B cell (primary cell): ENCODE data around the gene ABTB2. TPM values are rescaled to one million over a fixed set of nuclear protein-coding genes. Genes with fewer than 3 reads are reported as not detected.

ENCODE experiments used
- ATAC-seq: fragments of 200-7000 bp; cut with Tn5 transposase; one replicate; pipeline ENCODE4 v1.10.0; 2021; ENCODE audit warnings: low read depth, mild to moderate bottlenecking, moderate number of reproducible peaks, moderate library complexity
- CTCF ChIA-PET: fragments of 350-600 bp; sonication (Branson Sonifier 250); formaldehyde crosslinking; loops from one replicate; lab custom pipeline; 2021; ENCODE audit warnings: antibody characterized with exemption, inconsistent platforms; lab: Charles Lee
- POLR2A ChIA-PET: fragments of 350-600 bp; sonication (Branson Sonifier 250); formaldehyde crosslinking; loops from one replicate; lab custom pipeline; 2021; ENCODE audit warnings: antibody characterized with exemption; lab: Charles Lee
- DNase-seq: peaks from one replicate; pipeline ENCODE4 v3.0.0; 2013
- H2AFZ ChIP-seq: 2 replicates; pipeline ENCODE4 v1.6.1; 2012; ENCODE audit warnings: mild to moderate bottlenecking, low read depth, low read length; ENCODE audit not compliant: insufficient read depth, poor library complexity, severe bottlenecking
- H3K27ac ChIP-seq, 2 donors: 1 replicate in 1 of 2; 2 replicates in 1 of 2; pipeline ENCODE4 v1.5.1; 2012 to 2013; ENCODE audit warnings: low read length in 2 of 2, mild to moderate bottlenecking in 2 of 2, moderate library complexity in 1 of 2
- H3K27me3 ChIP-seq, 4 experiments: fragments of 200-600 bp in 1 of 4; sonication (generic) in 1 of 4; replicated peaks in 1 of 4; 1 replicate in 2 of 4; 2 replicates in 2 of 4; pipeline versions ENCODE4 v1.6.1 to v1.7.0; 2013 to 2016; ENCODE audit warnings: low read length in 3 of 4, mild to moderate bottlenecking in 2 of 4, mixed read lengths in 1 of 4, moderate library complexity in 1 of 4; ENCODE audit not compliant: insufficient read depth in 4 of 4, control insufficient read depth in 3 of 4; ENCODE audit errors: control extremely low read depth in 1 of 4
- H3K36me3 ChIP-seq, 2 experiments: replicated peaks in 1 of 2; 1 replicate in 1 of 2; 2 replicates in 1 of 2; pipeline versions ENCODE4 v1.6.1 to v1.7.1; 2013; ENCODE audit warnings: low read length in 1 of 2; ENCODE audit not compliant: insufficient read depth in 2 of 2, control insufficient read depth in 1 of 2; ENCODE audit errors: control extremely low read depth in 1 of 2, extremely low read depth in 1 of 2
- H3K4me1 ChIP-seq, 2 donors: fragments of 200-600 bp in 1 of 2; sonication (generic) in 1 of 2; 1 replicate in 1 of 2; 2 replicates in 1 of 2; pipeline versions ENCODE4 v1.5.1 to v1.6.1; 2013 to 2017; ENCODE audit warnings: low read length in 2 of 2; ENCODE audit not compliant: control insufficient read depth in 2 of 2, insufficient read depth in 2 of 2
- H3K4me2 ChIP-seq: replicated peaks from 2 replicates; pipeline ENCODE3; 2012; ENCODE audit warnings: mild to moderate bottlenecking, low read depth, low read length; ENCODE audit not compliant: poor library complexity, severe bottlenecking
- H3K4me3 ChIP-seq, 5 experiments: fragments of 200-600 bp in 1 of 5; sonication (generic) in 1 of 5; 1 replicate in 3 of 5; 2 replicates in 2 of 5; pipeline versions ENCODE4 v1.5.1 to v1.7.0; 2011 to 2016; ENCODE audit warnings: low read length in 4 of 5, mild to moderate bottlenecking in 4 of 5, low read depth in 2 of 5, control low read depth in 1 of 5, moderate library complexity in 1 of 5; ENCODE audit not compliant: insufficient read depth in 1 of 5; ENCODE audit errors: control extremely low read depth in 1 of 5, extremely low read depth in 1 of 5
- H3K79me2 ChIP-seq: fragments of 200-600 bp; sonication (generic); one replicate; pipeline ENCODE4 v1.6.0; 2016; ENCODE audit warnings: low read length; ENCODE audit not compliant: control insufficient read depth, insufficient read depth
- H3K9ac ChIP-seq: fragments of 200-600 bp; sonication (generic); 2 replicates; pipeline ENCODE4 v1.6.1; 2017; ENCODE audit warnings: mild to moderate bottlenecking, low read length, moderate library complexity
- H3K9me3 ChIP-seq, 3 donors: one replicate each; pipeline versions ENCODE4 v1.6.1 to v1.7.1; 2013; ENCODE audit warnings: low read length in 2 of 3; ENCODE audit not compliant: control insufficient read depth in 2 of 3, insufficient read depth in 1 of 3; ENCODE audit errors: control extremely low read depth in 1 of 3
- H4K20me1 ChIP-seq: 2 replicates; pipeline ENCODE4 v1.6.0; 2012; ENCODE audit warnings: mild to moderate bottlenecking, low read length; ENCODE audit not compliant: insufficient read depth, control insufficient read depth, poor library complexity, severe bottlenecking
- H3K27ac Mint-ChIP-seq: one replicate; pipeline ENCODE4 v1.8.0; 2021; ENCODE audit warnings: mixed read lengths
- H3K27me3 Mint-ChIP-seq: one replicate; pipeline ENCODE4 v1.8.0; 2021; ENCODE audit warnings: mixed read lengths
- H3K4me1 Mint-ChIP-seq: one replicate; pipeline ENCODE4 v1.8.0; 2021; ENCODE audit warnings: mixed read lengths
- H3K4me3 Mint-ChIP-seq: one replicate; pipeline ENCODE4 v1.8.0; 2021; ENCODE audit warnings: mixed read lengths
- H3K9me3 Mint-ChIP-seq: one replicate; pipeline ENCODE4 v1.8.0; 2022; ENCODE audit warnings: mixed read lengths; ENCODE audit not compliant: insufficient read depth
- CTCF ChIP-seq: fragments of 200-600 bp; IDR thresholded peaks from one replicate; pipeline ENCODE4 v1.8.0; 2022; ENCODE audit warnings: antibody characterized with exemption, mild to moderate bottlenecking
- EZH2 ChIP-seq: IDR thresholded peaks from 2 replicates; pipeline ENCODE4 v1.6.1; 2012; ENCODE audit warnings: borderline replicate concordance, low read depth, mild to moderate bottlenecking, moderate library complexity, low read length; ENCODE audit not compliant: insufficient read depth, poor library complexity, severe bottlenecking
- WGBS: methylation state at CpG from one replicate; pipeline ENCODE4 v1.1.5; 2013; ENCODE audit warnings: missing lambda C conversion rate; ENCODE audit not compliant: insufficient coverage; 5-methylcytosine and 5-hydroxymethylcytosine counted together
- intact Hi-C: fragments of 100-400 bp; cut with micrococcal nuclease; formaldehyde crosslinking; loops from one replicate; pipeline ENCODE4 v1.10.0; 2022
- polyA plus RNA-seq: library from polyadenylated mRNA; depleted of rRNA; stranded (reverse); fragments of >200 nt; gene quantifications from 2 replicates; pipeline ENCODE4 v1.2.3, GENCODE V29; 2012
- total RNA-seq, 2 donors: library from RNA; stranded (reverse); fragments of 120-200 nt in 1 of 2; gene quantifications; 1 replicate in 1 of 2; 2 replicates in 1 of 2; pipeline versions ENCODE4 v1.2.3 to v1.2.4, GENCODE V29; 2013 to 2022

ABTB2 gene
- total and polyA plus RNA-seq, 2 donors (not counting 1 experiment from before 2014, with no cell fraction given): 0.30 to 5.9 TPM

- H3K4me3 ChIP-seq: no peak overlapping the region
- intact Hi-C loops: no loop called here
- POLR2A ChIA-PET: no interaction called here
- peaks cover 0 to 10% (median 4%) of the 10 kb centered on the region in 4 experiments for H3K27me3 ChIP-seq
- ATAC-seq: no peak
- no peak overlapping the region for H3K27ac ChIP-seq
- H4K20me1 ChIP-seq: no peaks in the 10 kb centered on the region
- peaks cover 18% of the 10 kb centered on the region for H3K9me3 Mint-ChIP-seq
- H2AFZ ChIP-seq: no peak overlapping the region
- no peak overlapping the region for H3K4me3 Mint-ChIP-seq
- H3K27me3 Mint-ChIP-seq: peaks cover 40% of the 10 kb centered on the region
- WGBS: no CpG with 5 or more reads among the region's 1 CpG
- no peak for TF ChIP-seq CTCF
- no peak for TF ChIP-seq EZH2
- peaks cover 0 to 18% (median 4%) of the 10 kb centered on the region in 3 donors for H3K9me3 ChIP-seq
- H3K79me2 ChIP-seq: no peaks in the 10 kb centered on the region
- H3K4me1 Mint-ChIP-seq: no peaks in the 10 kb centered on the region
- no peak overlapping the region for H3K4me2 ChIP-seq
- no peak for DNase-seq
- H3K27ac Mint-ChIP-seq: no peak overlapping the region
- no peak overlapping the region for H3K9ac ChIP-seq
- no peaks in the 10 kb centered on the region for H3K4me1 ChIP-seq
- CTCF ChIA-PET: no interaction called here
- no peaks in the 10 kb centered on the region for H3K36me3 ChIP-seq
Measured at GRCh38 chr11:34397120-34397519, 39.3 kb upstream of the ABTB2 start.

- no peak for TF ChIP-seq EZH2
- TF ChIP-seq CTCF: no peak
Measured at GRCh38 chr11:34395916-34396550, 38.2 kb upstream of the ABTB2 start.

More at GRCh38 chr11:34395916-34396550, 38.2 kb upstream of the ABTB2 start:
- WGBS: 100% methylated on average over 1 of the region's 1 CpG
- no peaks in the 10 kb centered on the region for H3K4me1 Mint-ChIP-seq
- Histone ChIP-seq H3K9me3 (peaks cover 0 to 18% (median 4%) of the 10 kb centered on the region in 3 donors), H2AFZ (no peak overlapping the region), H3K36me3 (no peaks in the 10 kb centered on the region), H3K4me2 (no peak overlapping the region), H3K4me1 (no peaks in the 10 kb centered on the region), H3K4me3 (no peak overlapping the region), H4K20me1 (no peaks in the 10 kb centered on the region), H3K27me3 (peaks cover 0 to 10% (median 4%) of the 10 kb centered on the region in 4 experiments), H3K79me2 (no peaks in the 10 kb centered on the region), H3K9ac (no peak overlapping the region), H3K27ac (no peak overlapping the region)
- ATAC-seq: no peak
- H3K4me3 Mint-ChIP-seq: no peak overlapping the region
- CTCF ChIA-PET: interaction anchor here (0.7 to 1.1 kb wide), 2 partner anchors 93 to 252 kb away, joined by 4 to 6 read pairs; no protein-coding TSS in a partner anchor
- no peak overlapping the region for H3K27ac Mint-ChIP-seq
- peaks cover 18% of the 10 kb centered on the region for H3K9me3 Mint-ChIP-seq
- peaks cover 41% of the 10 kb centered on the region for H3K27me3 Mint-ChIP-seq
- POLR2A ChIA-PET: no interaction called here
- intact Hi-C loops: no loop called here
- DNase-seq: no peak
